ENCODE measurements around the gene WSCD2.

DNA sequence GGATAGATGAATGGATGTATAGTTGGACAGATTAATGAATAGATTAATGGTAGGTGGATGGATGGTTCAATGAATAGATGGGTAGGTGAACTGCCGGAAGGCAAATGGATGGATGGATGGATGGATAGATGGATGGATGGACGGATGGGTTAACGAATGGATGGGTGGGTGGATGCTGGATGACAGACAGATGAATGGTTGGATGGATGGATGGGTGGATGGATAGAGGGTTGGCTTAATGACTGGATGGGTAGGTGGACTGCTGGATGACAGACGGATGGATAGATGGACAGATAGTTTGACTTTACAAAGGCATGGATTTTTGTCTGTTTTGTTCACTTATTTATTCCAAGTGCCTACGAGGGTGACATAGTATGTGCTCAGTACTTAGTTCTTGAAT, 64.4 kb downstream of the WSCD2 start:
- TF ChIP-seq, protein P1, sequence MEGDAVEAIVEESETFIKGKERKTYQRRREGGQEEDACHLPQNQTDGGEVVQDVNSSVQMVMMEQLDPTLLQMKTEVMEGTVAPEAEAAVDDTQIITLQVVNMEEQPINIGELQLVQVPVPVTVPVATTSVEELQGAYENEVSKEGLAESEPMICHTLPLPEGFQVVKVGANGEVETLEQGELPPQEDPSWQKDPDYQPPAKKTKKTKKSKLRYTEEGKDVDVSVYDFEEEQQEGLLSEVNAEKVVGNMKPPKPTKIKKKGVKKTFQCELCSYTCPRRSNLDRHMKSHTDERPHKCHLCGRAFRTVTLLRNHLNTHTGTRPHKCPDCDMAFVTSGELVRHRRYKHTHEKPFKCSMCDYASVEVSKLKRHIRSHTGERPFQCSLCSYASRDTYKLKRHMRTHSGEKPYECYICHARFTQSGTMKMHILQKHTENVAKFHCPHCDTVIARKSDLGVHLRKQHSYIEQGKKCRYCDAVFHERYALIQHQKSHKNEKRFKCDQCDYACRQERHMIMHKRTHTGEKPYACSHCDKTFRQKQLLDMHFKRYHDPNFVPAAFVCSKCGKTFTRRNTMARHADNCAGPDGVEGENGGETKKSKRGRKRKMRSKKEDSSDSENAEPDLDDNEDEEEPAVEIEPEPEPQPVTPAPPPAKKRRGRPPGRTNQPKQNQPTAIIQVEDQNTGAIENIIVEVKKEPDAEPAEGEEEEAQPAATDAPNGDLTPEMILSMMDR (IDR thresholded peaks at IDR 0.05; ENCODE audit: insufficient read depth, low read length), result no peak
- no peak for TF ChIP-seq POLR2AphosphoS5 (IDR thresholded peaks at IDR 0.05; ENCODE audit: low read depth)

Measured in HL-60 (cell line).